AG08396 (cell line): Measurements from ENCODE around the gene LRRC70.
"Not testable (repeated sequence)": the region's sequence is repeated elsewhere in the genome, so short reads cannot be mapped to it uniquely, and the experiment has no call there.

ENCODE experiments used
- DNase-seq: peaks from one replicate; pipeline ENCODE4 v3.0.0; 2012; ENCODE audit warnings: low spot score, mixed read lengths

LRRC70 gene, protein sequence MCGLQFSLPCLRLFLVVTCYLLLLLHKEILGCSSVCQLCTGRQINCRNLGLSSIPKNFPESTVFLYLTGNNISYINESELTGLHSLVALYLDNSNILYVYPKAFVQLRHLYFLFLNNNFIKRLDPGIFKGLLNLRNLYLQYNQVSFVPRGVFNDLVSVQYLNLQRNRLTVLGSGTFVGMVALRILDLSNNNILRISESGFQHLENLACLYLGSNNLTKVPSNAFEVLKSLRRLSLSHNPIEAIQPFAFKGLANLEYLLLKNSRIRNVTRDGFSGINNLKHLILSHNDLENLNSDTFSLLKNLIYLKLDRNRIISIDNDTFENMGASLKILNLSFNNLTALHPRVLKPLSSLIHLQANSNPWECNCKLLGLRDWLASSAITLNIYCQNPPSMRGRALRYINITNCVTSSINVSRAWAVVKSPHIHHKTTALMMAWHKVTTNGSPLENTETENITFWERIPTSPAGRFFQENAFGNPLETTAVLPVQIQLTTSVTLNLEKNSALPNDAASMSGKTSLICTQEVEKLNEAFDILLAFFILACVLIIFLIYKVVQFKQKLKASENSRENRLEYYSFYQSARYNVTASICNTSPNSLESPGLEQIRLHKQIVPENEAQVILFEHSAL

DNA sequence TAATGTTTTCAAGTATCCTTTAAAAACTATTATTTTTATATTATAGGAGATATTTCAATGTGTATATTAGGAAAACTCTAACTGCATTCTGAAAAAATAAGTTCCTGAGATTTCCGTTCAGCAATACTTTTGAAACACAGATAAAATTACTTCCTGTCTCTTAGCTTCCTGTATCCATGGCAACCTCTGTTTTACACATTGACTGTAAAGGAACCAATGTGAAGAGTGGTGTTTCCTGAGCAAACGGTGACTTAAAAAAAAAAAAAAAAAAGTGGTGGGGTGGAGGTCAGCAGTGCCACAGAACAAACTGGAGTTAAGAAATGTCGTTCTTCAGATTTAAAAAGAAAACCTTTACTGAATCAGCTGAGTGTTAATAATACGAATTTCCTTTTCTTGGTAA is at the start of gene LRRC70:
Gene LRRC70 (plus strand): TSS at position 280 of the 400 bp plus-strand sequence. CDS start 620 bp downstream, outside the sequence.
- DNase-seq, result no peak

DNA sequence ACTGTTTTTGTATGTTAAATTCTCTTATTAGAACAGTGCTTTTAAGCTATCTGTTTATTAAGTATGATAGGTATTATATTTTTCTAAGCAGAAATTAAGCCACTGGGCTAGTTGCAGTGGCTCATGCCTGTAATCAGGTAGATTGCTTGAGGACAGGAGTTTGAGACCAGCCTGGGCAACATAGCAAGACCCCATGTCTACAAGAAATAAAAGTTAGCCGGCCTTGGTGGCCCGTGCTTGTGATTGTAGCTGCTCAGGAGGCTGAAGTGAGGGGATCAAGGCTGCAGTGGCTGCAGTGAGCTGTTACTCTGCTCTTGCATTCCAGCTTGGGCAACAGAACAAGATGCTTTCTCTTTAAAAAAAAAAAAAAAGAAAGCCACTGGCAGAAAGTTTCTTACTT is 45.0 kb upstream of the LRRC70 start:
- DNase-seq, result no peak

DNA sequence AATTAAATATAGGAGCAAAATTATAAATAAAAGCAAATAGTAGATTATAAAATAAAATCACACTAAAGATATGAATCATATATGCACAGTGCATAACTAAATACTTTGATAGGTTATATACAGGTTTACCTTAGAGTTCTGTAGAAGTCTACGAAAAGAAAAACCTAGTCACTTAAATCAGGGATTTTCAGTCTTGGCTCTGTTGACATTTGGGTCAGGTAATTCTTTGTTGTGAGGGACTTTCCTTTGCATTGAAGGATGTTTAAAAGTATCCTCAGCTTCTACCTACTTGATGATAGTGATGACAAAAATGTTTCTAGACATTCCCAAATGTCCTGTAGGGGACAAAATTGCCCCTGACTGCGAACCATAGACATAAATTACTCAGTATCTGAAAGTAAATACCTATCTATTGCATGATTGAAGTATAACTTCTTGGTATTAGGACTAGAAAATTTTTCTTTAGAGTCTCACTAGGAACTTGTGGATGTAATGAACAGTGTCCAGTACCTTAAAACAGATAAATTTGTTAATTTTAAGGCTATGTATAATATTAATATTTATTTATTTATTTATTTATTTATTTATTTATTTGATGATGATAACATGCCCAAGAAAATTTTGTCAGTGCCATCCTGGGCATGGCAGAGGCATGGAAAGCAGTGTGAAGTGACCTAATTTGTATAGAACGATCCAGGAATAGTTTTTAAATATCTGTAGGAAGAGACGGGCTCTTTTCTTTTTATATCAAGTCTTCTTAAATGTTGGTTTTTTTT is 44.0 kb upstream of the LRRC70 start:
- DNase-seq, result no peak

DNA sequence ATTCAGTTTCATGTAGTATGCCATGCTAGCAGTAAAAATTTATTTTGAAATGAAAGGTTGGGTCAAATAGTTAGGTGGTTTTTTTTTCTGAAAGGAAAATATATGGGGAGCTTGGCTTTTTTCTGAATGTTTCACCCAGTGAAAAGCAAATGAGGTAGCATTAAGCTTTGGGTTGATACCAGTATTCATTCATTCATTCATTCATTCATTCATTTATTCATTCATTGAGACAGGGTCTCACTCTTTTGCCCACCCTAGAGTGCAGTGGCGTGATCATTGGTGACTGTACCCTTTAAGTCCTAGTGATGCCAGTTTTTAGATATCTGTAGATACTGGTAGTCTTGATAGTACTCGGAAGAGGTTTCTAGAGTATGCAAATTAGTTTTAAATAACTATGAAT is 42.4 kb upstream of the LRRC70 start:
- no peak for DNase-seq

DNA sequence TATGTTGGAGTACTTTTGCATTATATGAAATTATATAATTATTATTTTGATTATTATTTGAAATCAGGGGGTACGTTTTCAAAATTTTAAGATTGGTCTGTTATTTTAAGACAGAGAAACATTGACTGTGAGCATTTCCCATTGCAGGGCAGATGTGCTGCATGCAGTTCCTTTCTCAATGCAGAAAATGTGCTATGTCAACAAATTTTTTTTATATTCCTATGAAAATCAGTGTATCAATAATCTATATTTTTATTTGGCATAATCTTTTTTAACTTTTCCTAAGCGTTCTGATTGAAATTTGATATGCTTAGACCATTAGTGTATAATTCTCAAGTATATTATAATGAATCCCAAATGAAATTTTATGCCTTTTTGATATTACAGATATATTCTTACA is 41.8 kb upstream of the LRRC70 start:
- no peak for DNase-seq

DNA sequence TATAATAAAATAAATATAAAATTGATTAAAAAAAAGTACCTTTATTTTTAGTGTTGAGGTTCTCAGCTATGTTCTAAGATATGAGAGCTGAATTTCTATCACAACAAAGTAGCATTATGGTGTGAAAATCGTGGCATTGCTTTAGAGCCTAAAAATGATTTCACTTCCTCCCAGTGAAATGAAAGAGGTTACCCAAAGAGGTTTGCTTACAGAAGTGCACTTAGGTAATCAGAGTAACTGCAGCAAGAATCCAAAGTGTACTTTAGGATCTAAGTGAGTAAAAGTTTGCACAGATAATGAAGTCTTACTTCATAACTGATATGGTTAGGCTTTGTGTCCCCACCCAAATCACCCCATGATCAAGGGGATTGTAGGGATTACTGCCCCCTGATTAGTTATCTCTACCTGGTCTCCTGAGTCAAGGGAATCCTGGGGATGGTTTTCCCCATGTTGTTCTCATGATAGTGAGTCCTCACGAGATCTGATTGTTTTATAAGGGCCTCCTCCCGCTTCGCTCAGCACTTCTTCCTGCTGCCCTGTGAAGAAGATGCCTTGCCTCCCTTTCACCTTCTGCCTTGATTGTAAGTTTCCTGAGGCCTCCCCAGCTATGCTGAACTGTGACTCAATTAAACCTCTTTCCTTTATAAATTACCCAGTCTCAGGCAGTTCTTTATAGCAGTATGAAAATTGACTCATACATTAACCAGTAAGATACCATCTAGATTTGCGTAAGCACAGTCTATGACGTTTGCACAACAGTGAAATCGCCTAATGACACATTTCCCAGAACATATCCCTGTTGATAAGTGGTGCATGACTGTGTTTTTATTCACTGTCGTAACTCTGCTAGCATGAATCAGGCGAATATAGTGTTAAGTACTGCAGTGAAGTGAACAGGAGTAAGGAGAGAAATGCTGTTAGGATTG is 40.3 kb upstream of the LRRC70 start:
- DNase-seq, result no peak

DNA sequence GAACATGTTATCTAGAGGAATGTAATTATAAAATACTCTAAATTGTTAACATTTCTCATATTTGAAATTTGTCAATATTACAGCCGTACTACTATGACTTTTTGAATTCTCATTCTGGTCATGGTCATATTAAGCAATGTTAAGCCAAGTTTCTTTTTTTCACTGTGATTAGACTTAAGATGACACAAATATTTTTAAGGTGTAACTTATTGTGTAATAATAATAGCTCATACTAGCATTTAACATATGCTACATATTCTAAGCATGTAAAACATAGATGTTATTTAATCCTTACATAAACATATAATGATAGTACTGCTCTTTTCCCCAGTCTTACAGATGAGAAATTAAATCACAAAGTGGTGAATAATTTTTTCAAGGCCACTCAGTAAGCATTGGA is 35.9 kb upstream of the LRRC70 start:
- no peak for DNase-seq

DNA sequence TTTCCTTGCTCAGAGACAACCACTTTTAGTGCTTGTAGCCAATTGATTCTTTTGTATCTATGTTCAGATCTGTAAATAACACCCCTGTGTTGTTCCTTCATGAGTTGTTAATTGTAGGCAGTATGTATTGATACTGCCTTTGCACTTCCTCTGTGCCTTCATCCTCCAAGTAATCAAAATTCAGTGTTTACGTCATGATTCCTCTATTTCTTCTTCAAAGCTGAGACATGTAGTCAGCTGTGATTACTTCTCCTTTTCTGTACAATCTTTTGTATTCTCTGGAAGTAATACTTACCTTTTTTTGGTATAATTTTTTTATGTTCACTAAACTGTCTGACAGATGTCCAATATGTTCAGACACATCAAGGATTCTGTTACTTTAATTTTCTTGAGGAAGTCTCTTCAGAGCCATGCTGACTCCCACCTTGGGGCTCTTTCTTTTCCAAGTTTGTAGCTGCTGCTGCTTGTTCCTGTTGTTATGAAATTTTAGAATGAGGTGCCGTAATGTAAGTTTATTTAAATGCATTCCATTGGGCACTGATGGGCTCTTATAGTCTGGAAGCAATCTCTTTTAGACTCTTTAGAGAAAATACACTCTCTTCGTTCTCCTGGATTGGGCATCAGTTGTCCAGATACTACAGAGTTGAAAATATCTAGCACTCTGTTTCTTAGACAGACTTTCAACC is 30.5 kb upstream of the LRRC70 start:
- DNase-seq, result no peak

DNA sequence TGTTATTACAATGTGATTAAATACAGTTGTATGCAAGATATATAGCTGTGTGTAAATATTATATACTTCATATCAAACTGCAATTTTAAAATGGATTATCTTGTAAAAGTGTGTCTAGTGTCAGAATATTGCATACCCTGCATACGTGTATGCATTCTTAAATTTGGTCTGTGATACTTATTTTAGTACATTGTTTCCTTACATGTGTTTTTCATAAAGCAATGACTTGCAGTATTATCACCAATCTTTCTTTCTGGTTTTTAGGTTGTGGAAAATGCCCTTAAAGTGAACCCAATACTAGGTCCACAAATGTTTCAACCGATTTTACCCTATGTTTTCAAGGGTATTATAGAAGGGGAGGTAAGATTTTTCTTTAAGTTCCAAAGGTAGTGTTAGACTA is 28.5 kb upstream of the LRRC70 start:
- no peak for DNase-seq

DNA sequence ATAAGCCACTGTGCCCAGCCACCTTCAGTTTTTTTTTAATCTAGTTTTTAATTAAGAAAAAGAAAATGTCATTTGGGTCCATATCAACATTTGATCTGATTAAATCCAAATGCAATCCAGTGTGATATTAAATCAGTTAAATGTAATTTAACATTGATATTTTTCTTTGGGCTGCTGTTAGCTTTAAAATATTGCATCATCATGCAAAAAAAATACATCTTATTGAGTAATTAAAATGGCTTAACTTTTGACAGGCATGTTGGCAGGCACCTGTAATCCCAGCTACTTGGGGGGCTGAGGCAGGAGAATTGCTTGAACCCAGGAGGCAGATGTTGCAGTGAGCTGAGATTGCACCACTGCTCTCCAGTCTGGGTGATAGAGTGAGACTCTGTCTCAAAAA is 22.7 kb upstream of the LRRC70 start:
- DNase-seq, result no peak

DNA sequence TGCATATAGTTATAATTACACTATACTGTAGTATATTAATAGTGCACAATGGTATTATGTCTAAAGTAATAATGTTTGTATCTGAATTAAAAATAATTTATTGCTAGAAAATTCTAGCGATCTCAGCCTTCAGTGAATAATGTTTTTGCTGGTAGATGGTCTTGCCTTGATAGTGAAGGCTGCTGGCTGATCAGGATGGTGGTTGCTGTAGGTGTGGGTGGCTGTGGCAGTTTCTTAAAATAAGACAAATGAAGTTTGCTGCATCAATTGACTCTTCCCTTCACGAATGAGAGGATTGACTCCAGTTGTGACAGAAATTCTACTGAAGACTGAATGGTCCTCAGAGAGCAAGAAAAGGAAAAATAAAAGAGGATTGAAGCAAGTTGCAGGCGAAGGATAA is 19.7 kb upstream of the LRRC70 start:
- DNase-seq, result no peak

DNA sequence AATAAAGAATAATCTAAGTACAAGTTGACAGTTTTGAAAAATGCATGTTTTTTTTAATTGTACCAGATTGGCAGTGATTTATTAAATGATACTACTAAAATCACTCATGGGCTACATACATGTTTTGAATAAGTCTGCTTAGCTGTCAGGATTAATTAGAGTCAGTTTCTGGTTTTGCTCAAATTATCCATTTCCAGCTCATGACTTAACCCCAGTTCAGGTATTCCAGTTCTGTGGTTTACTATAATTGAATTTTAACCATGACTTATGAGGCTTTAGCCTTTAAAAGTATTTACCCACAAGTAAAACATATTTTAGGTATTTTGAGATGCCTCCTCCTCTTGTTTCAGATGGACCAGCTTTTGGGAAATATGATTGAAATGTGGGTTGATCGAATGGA is 17.8 kb upstream of the LRRC70 start:
- no peak for DNase-seq

DNA sequence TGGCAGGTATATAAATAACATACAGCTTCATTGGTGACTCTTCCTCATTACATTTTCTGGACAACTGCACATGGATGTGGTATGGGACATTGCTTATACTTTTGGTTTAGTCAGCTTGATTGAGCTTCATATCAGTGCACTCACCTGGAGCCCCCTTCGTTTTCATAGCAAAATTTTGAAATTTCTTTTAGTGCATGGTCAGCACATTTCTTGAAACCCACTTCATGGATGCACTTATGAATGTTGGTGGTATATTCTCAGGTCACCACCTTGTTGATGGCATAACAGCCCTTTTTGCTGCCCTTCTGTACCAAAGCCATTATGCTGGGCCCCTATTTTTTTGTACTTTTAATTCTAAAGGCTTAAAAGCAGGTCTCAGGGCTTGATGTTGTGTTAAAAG is 16.7 kb upstream of the LRRC70 start:
- DNase-seq, result no peak

DNA sequence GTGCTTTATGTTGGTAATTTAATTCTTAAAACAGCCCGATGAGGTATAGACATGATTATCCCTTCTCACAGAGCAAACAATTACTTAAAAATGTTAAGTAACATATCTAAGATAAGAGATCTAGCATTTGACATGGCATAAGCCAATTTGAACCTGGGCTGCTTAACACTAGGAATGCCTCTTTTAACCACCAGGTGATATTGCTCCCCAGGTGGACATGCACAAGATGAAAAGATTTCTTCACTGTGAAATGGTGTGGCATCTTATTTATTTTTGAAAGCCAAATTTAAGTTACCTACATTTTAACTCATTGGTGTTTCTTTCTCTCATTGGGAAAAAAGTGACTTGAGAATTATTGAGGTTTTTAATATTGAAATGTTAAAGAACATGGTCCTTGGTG is 15.8 kb upstream of the LRRC70 start:
- no peak for DNase-seq

DNA sequence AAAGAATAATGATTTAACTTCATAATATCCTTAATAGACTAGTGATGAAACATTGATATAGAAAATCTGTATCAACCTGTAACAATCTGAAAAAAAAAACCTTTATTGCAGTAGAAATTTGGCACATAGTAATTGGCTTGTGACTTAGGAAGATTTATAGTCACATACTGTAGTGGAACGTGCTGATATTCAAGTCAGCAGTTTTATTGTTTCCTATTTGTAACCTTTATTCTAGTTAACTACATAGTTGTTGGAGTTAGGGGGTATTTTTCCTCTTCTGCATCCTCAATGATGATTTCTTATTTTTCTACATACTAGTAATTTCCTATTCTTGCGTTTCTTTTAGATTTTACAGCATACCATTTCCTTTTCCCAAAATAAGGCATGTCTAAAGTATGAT is 14.5 kb upstream of the LRRC70 start:
- no peak for DNase-seq

DNA sequence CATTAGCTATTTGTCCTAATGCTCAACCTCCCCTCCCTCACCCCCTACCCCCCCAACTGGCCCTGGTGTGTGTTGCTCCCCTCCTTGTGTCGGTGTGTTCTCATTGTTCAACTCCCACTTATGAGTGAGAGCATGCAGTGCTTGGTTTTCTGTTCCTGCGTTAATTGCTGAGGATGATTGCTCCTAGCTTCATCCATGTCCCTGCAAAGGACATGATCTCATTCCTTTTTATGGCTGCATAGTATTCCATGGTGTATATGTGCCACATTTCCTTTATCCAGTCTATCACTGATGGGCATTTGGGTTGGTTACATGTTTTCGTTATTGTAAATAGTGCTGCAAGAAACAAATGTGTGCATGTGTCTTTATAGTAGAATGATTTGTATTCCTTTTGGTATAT is 12.9 kb upstream of the LRRC70 start:
- not testable (repeated sequence) for DNase-seq

DNA sequence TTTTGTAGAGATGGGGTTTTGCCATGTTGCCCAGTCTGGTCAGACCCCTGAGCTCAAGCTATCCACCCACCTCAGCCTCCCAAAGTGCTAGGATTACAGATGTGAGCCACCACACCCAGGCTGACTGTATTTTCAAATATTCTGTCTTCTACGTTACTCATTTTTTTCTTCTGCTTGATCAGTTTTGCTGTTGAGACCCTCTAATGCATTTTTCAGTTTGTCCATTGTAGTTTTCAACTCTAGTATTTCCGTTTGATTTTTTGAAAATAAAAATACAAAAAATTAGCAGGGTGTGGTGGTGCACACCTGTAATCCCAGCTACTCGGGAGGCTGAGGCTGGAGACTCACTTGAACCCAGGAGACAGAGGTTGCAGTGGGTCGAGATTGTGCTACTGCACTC is 10.5 kb upstream of the LRRC70 start:
- DNase-seq, result no peak

DNA sequence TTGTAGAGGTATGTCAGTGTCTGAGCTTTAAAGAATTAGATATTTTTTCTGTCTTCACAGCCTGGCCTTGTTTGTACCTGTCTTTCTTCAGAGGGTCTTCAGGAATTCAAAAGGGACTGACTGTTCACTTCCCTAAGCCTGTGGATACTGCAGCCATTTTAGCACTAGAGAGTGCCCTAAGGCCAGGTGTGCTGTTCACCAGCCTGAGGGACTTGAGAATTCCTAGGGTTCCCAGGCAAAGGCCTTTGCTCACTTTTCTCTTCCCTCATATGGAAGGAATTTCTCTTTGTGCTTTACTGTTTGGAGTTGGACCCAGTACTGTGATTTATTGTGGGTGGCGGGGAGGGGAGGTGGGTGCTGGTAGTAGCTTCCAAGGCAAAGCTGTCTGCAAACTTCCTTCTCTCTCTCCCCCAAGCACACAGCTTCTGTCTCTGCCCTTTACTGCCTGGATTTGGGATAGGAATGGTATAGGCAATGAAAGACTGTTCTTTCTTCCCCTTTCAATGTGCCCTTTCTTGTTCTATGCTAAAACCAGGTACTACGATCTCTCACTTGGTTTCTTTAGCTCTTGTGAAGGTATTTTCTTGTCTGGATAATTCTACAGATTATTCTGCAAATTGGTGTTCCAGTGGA is 9.7 kb upstream of the LRRC70 start:
- no peak for DNase-seq

DNA sequence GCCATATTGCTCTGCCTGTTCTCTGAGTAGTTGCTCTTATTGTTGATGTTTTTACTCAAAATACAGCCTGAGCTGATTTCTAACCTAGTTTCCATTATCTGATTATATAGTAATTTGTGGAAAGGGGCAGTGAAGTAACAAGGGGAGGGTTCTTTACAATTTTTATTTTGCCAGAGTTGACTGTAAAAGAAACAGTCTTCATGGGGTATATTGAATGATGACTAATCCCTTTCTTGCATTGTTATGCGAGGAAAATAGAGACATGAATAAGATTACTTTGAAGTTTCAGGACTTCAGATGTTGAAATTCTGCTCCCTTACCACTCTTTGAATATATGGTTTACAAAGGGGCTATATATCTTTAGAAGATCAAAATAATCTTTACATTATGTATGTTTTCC is 9.1 kb upstream of the LRRC70 start:
- DNase-seq, result no peak

DNA sequence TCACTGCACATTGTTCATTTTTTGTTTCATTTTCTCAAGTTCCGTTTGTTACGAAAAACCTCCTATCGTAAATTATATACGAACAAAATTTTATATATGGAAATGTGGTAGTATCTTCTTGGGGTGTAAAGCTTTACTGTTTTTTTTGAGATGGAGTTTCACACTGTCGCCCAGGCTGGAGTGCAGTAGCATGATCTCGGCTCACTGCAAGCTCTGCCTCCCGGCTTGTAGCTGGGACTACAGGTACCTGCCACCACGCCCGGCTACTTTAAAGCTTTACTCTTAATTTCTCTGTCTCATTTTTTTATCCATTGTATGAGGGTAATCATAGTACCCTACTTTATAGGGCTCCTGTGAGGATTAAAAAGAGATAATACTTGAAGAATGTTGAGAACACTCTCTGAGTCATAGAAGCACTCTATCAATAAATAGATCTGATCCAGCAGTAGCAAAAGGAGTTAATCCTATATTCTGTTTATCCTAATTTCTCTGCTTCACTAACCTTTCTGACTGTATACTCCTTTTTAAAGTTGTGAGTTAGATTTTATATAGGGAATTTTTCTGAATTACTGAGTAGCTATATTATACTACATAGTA is 5.6 kb upstream of the LRRC70 start:
- no peak for DNase-seq

DNA sequence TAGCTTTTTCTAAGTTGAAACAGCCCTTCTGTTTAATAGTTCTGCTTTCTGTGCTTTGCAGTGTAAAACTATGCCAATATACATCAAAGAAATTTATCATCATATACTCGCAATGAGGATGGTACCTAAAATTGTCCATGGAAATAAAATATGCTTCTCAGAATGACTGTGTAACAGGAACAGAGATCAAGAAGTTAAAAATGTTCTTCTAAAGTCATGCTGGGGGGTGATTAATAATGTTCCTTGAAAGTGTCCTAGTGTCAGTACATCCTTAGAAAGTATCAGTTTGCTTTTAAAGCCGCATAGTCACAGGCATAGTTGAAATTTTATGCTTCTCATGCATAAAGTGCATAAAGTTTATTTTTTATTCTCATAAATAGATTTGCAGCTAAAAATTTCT is 4.0 kb upstream of the LRRC70 start:
- DNase-seq, result no peak
